H1 (cell line): ENCODE measurements around the gene TMEM52B. TPM values are rescaled to one million over a fixed set of nuclear protein-coding genes. Genes with fewer than 3 reads are reported as not detected.

Source experiments
- CTCF ChIA-PET: fragments of 300-600 bp; sonication (Branson Sonifier 250); formaldehyde crosslinking; loops from one replicate; lab custom pipeline; 2021; ENCODE audit not compliant: partially characterized antibody; lab: Charles Lee
- POLR2A ChIA-PET: fragments of 300-600 bp; sonication (Branson Sonifier 250); formaldehyde crosslinking; loops from one replicate; lab custom pipeline; 2021; ENCODE audit warnings: inconsistent platforms; ENCODE audit not compliant: partially characterized antibody; lab: Charles Lee
- DNase-seq, 2 experiments: peaks; one replicate each; pipeline versions ENCODE4 v3.0.0 to v3.0.0-alpha.2; 2010 to 2022; ENCODE audit warnings: low spot score in 2 of 2, low read depth in 1 of 2, mixed read lengths in 1 of 2
- FAIRE-seq: peaks from 2 replicates; lab custom pipeline; 2011; peaks lifted over from hg19 to GRCh38; lab: Jason Lieb, UNC
- H2AFZ ChIP-seq: 2 replicates; pipeline ENCODE4 v1.8.1; 2012; ENCODE audit warnings: low read length, inconsistent platforms
- H2AK5ac ChIP-seq: 2 replicates; pipeline ENCODE4 v1.6.1; 2013; ENCODE audit warnings: low read depth, low read length
- H2BK120ac ChIP-seq: replicated peaks from 2 replicates; pipeline ENCODE3; 2013; ENCODE audit warnings: low read depth, low read length, inconsistent platforms
- H2BK12ac ChIP-seq: 2 replicates; pipeline ENCODE4 v1.6.1; 2013; ENCODE audit warnings: low read depth, low read length
- H2BK15ac ChIP-seq: 2 replicates; pipeline ENCODE4 v1.6.1; 2013; ENCODE audit warnings: low read length
- H2BK20ac ChIP-seq: 2 replicates; pipeline ENCODE4 v1.6.1; 2013; ENCODE audit warnings: low read length
- H2BK5ac ChIP-seq: 2 replicates; pipeline ENCODE4 v1.6.1; 2013; ENCODE audit warnings: low read depth, low read length
- H3K14ac ChIP-seq: 2 replicates; pipeline ENCODE4 v1.6.1; 2013; ENCODE audit warnings: inconsistent platforms; ENCODE audit not compliant: insufficient read length
- H3K18ac ChIP-seq: 2 replicates; pipeline ENCODE4 v1.6.1; 2013; ENCODE audit warnings: low read length; ENCODE audit errors: extremely low read depth
- H3K23ac ChIP-seq: 2 replicates; pipeline ENCODE4 v1.6.1; 2013; ENCODE audit warnings: inconsistent platforms; ENCODE audit not compliant: insufficient read length
- H3K23me2 ChIP-seq: 2 replicates; pipeline ENCODE4 v1.6.1; 2013; ENCODE audit warnings: low read depth, low read length
- H3K27ac ChIP-seq: 2 replicates; pipeline ENCODE4 v1.6.1; 2011; ENCODE audit warnings: low read depth, low read length, inconsistent platforms
- H3K27me3 ChIP-seq, 4 experiments: replicated peaks in 1 of 4; 1 replicate in 1 of 4; 2 replicates in 3 of 4; pipeline versions ENCODE4 v1.6.1 to v1.8.1; 2011 to 2013; ENCODE audit warnings: low read length in 3 of 4, mild to moderate bottlenecking in 3 of 4, inconsistent platforms in 2 of 4, mixed read lengths in 2 of 4, moderate library complexity in 1 of 4; ENCODE audit not compliant: control insufficient read depth in 3 of 4, insufficient read depth in 3 of 4; ENCODE audit errors: extremely low read depth in 1 of 4
- H3K36me3 ChIP-seq, 4 experiments: 2 replicates each; pipeline versions ENCODE4 v1.6.1 to v1.8.1; 2011 to 2013; ENCODE audit warnings: mild to moderate bottlenecking in 4 of 4, low read length in 3 of 4, moderate library complexity in 2 of 4, control low read depth in 1 of 4, inconsistent platforms in 1 of 4; ENCODE audit not compliant: insufficient read depth in 4 of 4, control insufficient read depth in 2 of 4
- H3K4ac ChIP-seq: replicated peaks from 2 replicates; pipeline ENCODE3; 2013; ENCODE audit warnings: low read length, low read depth, mixed read lengths, inconsistent platforms; ENCODE audit not compliant: insufficient read length
- H3K4me1 ChIP-seq, 4 experiments: replicated peaks in 1 of 4; 1 replicate in 1 of 4; 2 replicates in 3 of 4; pipeline versions ENCODE4 v1.6.1 to v1.8.1; 2011 to 2013; ENCODE audit warnings: low read length in 3 of 4, inconsistent platforms in 2 of 4, mixed read lengths in 1 of 4; ENCODE audit not compliant: insufficient read depth in 4 of 4, control insufficient read depth in 3 of 4
- H3K4me2 ChIP-seq, 2 experiments: 2 replicates each; pipeline versions ENCODE4 v1.6.1 to v1.8.1; 2011 to 2013; ENCODE audit warnings: low read depth in 2 of 2, low read length in 2 of 2, control low read depth in 1 of 2, inconsistent platforms in 1 of 2, mild to moderate bottlenecking in 1 of 2; ENCODE audit not compliant: insufficient read depth in 1 of 2
- H3K4me3 ChIP-seq, 4 experiments: fragments of 200-600, 300-600 bp in 1 of 4; sonication (generic), shearing (Covaris generic), sonication (Bioruptor Twin) in 1 of 4; 2 replicates each; pipeline versions ENCODE4 v1.5.1 to v1.8.1; 2011 to 2016; ENCODE audit warnings: low read length in 4 of 4, low read depth in 3 of 4, control low read depth in 2 of 4, inconsistent platforms in 2 of 4, mild to moderate bottlenecking in 2 of 4, mixed read lengths in 1 of 4, moderate library complexity in 1 of 4; ENCODE audit not compliant: insufficient read depth in 2 of 4; ENCODE audit errors: extremely low read depth in 1 of 4
- H3K56ac ChIP-seq: replicated peaks from 2 replicates; pipeline ENCODE3; 2013; ENCODE audit warnings: low read depth, mild to moderate bottlenecking, mixed read lengths, low read length, inconsistent platforms; ENCODE audit not compliant: insufficient read length
- H3K79me1 ChIP-seq: 2 replicates; pipeline ENCODE4 v1.6.1; 2013; ENCODE audit warnings: low read depth, low read length, control low read depth
- H3K79me2 ChIP-seq, 2 experiments: 2 replicates each; pipeline versions ENCODE4 v1.6.1 to v1.8.1; 2012 to 2013; ENCODE audit warnings: low read length in 2 of 2, mild to moderate bottlenecking in 2 of 2, inconsistent platforms in 1 of 2; ENCODE audit not compliant: insufficient read depth in 2 of 2, control insufficient read depth in 1 of 2
- H3K9ac ChIP-seq, 4 experiments: replicated peaks in 1 of 4; 1 replicate in 1 of 4; 2 replicates in 3 of 4; pipeline versions ENCODE4 v1.6.1 to v1.8.1; 2011 to 2013; ENCODE audit warnings: low read depth in 3 of 4, low read length in 3 of 4, control low read depth in 2 of 4, mild to moderate bottlenecking in 2 of 4, moderate library complexity in 2 of 4, inconsistent platforms in 1 of 4; ENCODE audit errors: extremely low read depth in 1 of 4
- H3K9me3 ChIP-seq, 2 experiments: 2 replicates each; pipeline versions ENCODE4 v1.6.1 to v1.8.1; 2012 to 2013; ENCODE audit warnings: mild to moderate bottlenecking in 2 of 2, moderate library complexity in 2 of 2, control low read depth in 1 of 2, inconsistent platforms in 1 of 2, low read depth in 1 of 2, low read length in 1 of 2, mixed read lengths in 1 of 2; ENCODE audit not compliant: insufficient read depth in 2 of 2
- H4K20me1 ChIP-seq, 2 experiments: replicated peaks in 1 of 2; 2 replicates each; pipeline versions ENCODE3 to v1.8.1; 2011 to 2013; ENCODE audit warnings: inconsistent platforms in 2 of 2, low read length in 2 of 2, mild to moderate bottlenecking in 1 of 2; ENCODE audit not compliant: insufficient read depth in 2 of 2, control insufficient read depth in 1 of 2
- H4K5ac ChIP-seq: 2 replicates; pipeline ENCODE4 v1.6.1; 2013; ENCODE audit warnings: low read length, low read depth, mixed read lengths, inconsistent platforms; ENCODE audit not compliant: insufficient read length
- H4K8ac ChIP-seq: 2 replicates; pipeline ENCODE4 v1.8.0; 2013; ENCODE audit warnings: mild to moderate bottlenecking, moderate library complexity, low read length, inconsistent platforms; ENCODE audit not compliant: insufficient read depth; ENCODE audit errors: extremely low read depth
- H4K91ac ChIP-seq: replicated peaks from 2 replicates; pipeline ENCODE3; 2013; ENCODE audit warnings: low read length, mixed read lengths, inconsistent platforms; ENCODE audit not compliant: insufficient read length
- CREB1 ChIP-seq: IDR thresholded peaks from 2 replicates; pipeline ENCODE4 v1.6.1; 2012; ENCODE audit warnings: inconsistent platforms
- JUND ChIP-seq: IDR thresholded peaks from 2 replicates; pipeline ENCODE4 v1.6.1; 2011; ENCODE audit warnings: mild to moderate bottlenecking, improper control_type of control experiment, low read length
- KDM4A ChIP-seq: IDR thresholded peaks from one replicate; pipeline ENCODE4 v1.7.1; 2012; ENCODE audit warnings: low read depth, mild to moderate bottlenecking, moderate library complexity, low read length, inconsistent platforms; ENCODE audit not compliant: severe bottlenecking
- SP1 ChIP-seq: IDR thresholded peaks from 2 replicates; pipeline ENCODE4 v1.6.1; 2011; ENCODE audit warnings: low read depth, low read length
- SUZ12 ChIP-seq: fragments of 200-600 bp; sonication (generic); IDR thresholded peaks from 2 replicates; pipeline ENCODE4 v1.6.1; 2012; ENCODE audit warnings: mild to moderate bottlenecking, inconsistent platforms, low read length, moderate library complexity, mixed read lengths
- WGBS, 2 experiments: shearing (Covaris generic) in 1 of 2; methylation state at CpG; one replicate each; pipeline versions ENCODE4 v1.1.6 to v1.1.7; 2013 to 2015; ENCODE audit warnings: low lambda C conversion rate in 2 of 2, mixed read lengths in 2 of 2, inconsistent platforms in 1 of 2, low coverage in 1 of 2, missing lambda C conversion rate in 1 of 2; ENCODE audit not compliant: insufficient replicate concordance in 2 of 2, insufficient coverage in 1 of 2, insufficient read length in 1 of 2; ENCODE audit errors: extremely low coverage in 1 of 2, missing lambda C conversion rate in 1 of 2; 5-methylcytosine and 5-hydroxymethylcytosine counted together
- polyA plus RNA-seq, 7 experiments: library from polyadenylated mRNA; depleted of rRNA in 3 of 7; stranded (reverse) in 5 of 7; unstranded in 2 of 7; fragments of >200 nt in 5 of 7; fragments of 200-250 nt in 2 of 7; gene quantifications; 1 replicate in 5 of 7; 2 replicates in 1 of 7; 4 replicates in 1 of 7; pipeline versions ENCODE4 v1.2.1 to v1.2.3, GENCODE V29; 2011 to 2013; ENCODE audit warnings: missing spikeins in 2 of 7, mixed read lengths in 2 of 7
- total RNA-seq: library from RNA; stranded (reverse); fragmentation: NEBNext Ultra II Directional; extraction: Animal tissue kit (Norgen Biotek cat#: 25700); gene quantifications from 2 replicates; pipeline ENCODE4 v1.2.1, GENCODE V29; 2021

The TMEM52B gene
- total and polyA plus RNA-seq, 2 of the 8 experiments (the other 6 are each of a cell fraction or from before 2014, with no cell fraction given) = not detected

DNA sequence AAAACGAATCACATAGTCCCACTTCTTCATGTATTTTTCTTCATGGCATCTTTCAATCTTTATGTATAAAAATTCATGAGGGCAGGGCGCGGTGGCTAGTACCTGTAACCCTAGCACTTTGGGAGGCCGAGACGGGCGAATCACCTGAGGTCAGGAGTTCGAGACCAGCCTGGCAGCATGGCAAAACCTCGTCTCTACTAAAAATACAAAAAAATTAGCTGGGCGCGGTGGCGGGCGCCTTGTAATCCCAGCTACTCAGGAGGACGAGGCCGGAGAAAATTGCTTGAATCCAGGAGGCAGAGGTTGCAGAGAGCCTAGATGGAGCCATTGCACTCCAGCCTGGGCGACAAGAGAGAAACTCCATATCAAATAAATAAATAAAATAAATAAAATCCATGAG lies 31.4 kb downstream of the TMEM52B start:
- H3K79me2 ChIP-seq = peaks cover 0 to 16% of the 10 kb centered on the region in 2 experiments; a peak in 3 of 4 replicates
- WGBS, 2 experiments = 89% methylated on average over 15 of the region's 15 CpGs; no CpG with 5 or more reads in 1 of the 2 experiments
- H2BK5ac ChIP-seq = no peak overlapping the region
- no peak overlapping the region for H2BK15ac ChIP-seq
- H4K5ac ChIP-seq = no peak overlapping the region
- no peak overlapping the region for H3K4me3 ChIP-seq
- no peak overlapping the region for H2AK5ac ChIP-seq
- no peak overlapping the region for H2BK20ac ChIP-seq
- H3K18ac ChIP-seq = no peak overlapping the region
- H3K9me3 ChIP-seq = no peaks in the 10 kb centered on the region
- H3K79me1 ChIP-seq = peaks cover 2% of the 10 kb centered on the region; the same call in 1 of the 2 replicates
- no peak overlapping the region for H3K27ac ChIP-seq
- CTCF ChIA-PET = interaction anchor here (0.6 to 2.3 kb wide), 5 partner anchors 14 to 57 kb away, joined by 3 to 5 read pairs (median 5); no protein-coding TSS in a partner anchor
- H3K23me2 ChIP-seq = peaks cover 8% of the 10 kb centered on the region
- FAIRE-seq = no peak
- no peaks in the 10 kb centered on the region for H3K27me3 ChIP-seq
- no peak overlapping the region for H3K4ac ChIP-seq
- H2AFZ ChIP-seq = no peak overlapping the region
- H4K20me1 ChIP-seq = no peaks in the 10 kb centered on the region
- H3K36me3 ChIP-seq = no peaks in the 10 kb centered on the region
- no peak overlapping the region for H3K14ac ChIP-seq
- H2BK12ac ChIP-seq = no peak overlapping the region
- POLR2A ChIA-PET = no interaction called here
- no peak overlapping the region for H3K9ac ChIP-seq
- no peak overlapping the region for H3K56ac ChIP-seq
- no peak overlapping the region for H4K8ac ChIP-seq
- TF ChIP-seq CREB1 (no peak), KDM4A (no peak), JUND (no peak), SUZ12 (no peak), SP1 (no peak)
- DNase-seq = no peak
- H4K91ac ChIP-seq = no peak overlapping the region
- H3K4me2 ChIP-seq = no peak overlapping the region
- H3K4me1 ChIP-seq = peaks cover 0 to 6% (median 3%) of the 10 kb centered on the region in 4 experiments; a peak in 4 of 7 replicates
- H3K23ac ChIP-seq = no peak overlapping the region
- H2BK120ac ChIP-seq = no peak overlapping the region
